IMR-90 (cell line): ENCODE results near the gene TTLL7.

Experiments used
- BHLHE40 ChIP-seq: fragments of 150-350 bp; IDR thresholded peaks from 2 replicates; pipeline ENCODE4 v1.6.1; 2016; ENCODE audit warnings: mild to moderate bottlenecking, low read depth, low read length
- CTCF ChIP-seq: conservative IDR thresholded peaks from 2 replicates; pipeline ENCODE4 v1.5.1; 2012; ENCODE audit warnings: mild to moderate bottlenecking, low read depth, low read length, improper control_type of control experiment
- MAFK ChIP-seq: IDR thresholded peaks from 2 replicates; pipeline ENCODE4 v1.6.1; 2012; ENCODE audit warnings: low read depth, low read length, improper control_type of control experiment
- POLR2A ChIP-seq: IDR thresholded peaks from 2 replicates; pipeline ENCODE4 v1.6.1; 2012; ENCODE audit warnings: mild to moderate bottlenecking, low read depth, low read length
- RAD21 ChIP-seq: IDR thresholded peaks from 2 replicates; pipeline ENCODE4 v1.6.1; 2012; ENCODE audit warnings: low read length, improper control_type of control experiment
- SMC3 ChIP-seq: fragments of 150-350 bp; IDR thresholded peaks from 2 replicates; pipeline ENCODE4 v1.6.1; 2016; ENCODE audit warnings: low read depth, mild to moderate bottlenecking, antibody characterized with exemption, low read length, moderate library complexity
- USF2 ChIP-seq: fragments of 150-350 bp; IDR thresholded peaks from 2 replicates; pipeline ENCODE4 v1.6.1; 2017; ENCODE audit warnings: mild to moderate bottlenecking, antibody characterized with exemption, low read length, low read depth

GRCh38 chr1:83950106-83950661 is 48.7 kb downstream of the TTLL7 start:
- no peak for TF ChIP-seq CTCF
- TF ChIP-seq POLR2A, result no peak
- TF ChIP-seq USF2, result no peak
- TF ChIP-seq BHLHE40, result no peak
- TF ChIP-seq SMC3, result no peak
- no peak for TF ChIP-seq MAFK
- no peak for TF ChIP-seq RAD21
